Hepatic stellate cell (primary cell): Measurements from ENCODE around the gene EID1.
A peak's percentile ranks its signal among the peaks of the same experiment; 100 is the strongest.
"Not testable (repeated sequence)": the region's sequence is repeated elsewhere in the genome, so short reads cannot be mapped to it uniquely, and the experiment has no call there.

Experiments used
- DNase-seq: peaks from one replicate; pipeline ENCODE4 v3.0.0; 2011; ENCODE audit warnings: low spot score

Gene EID1

GRCh38 chr15:48869966-48870365 is 8.0 kb upstream of the EID1 start:
- DNase-seq = no peak

GRCh38 chr15:48871542-48871941 is 6.4 kb upstream of the EID1 start:
- DNase-seq = no peak

GRCh38 chr15:48872632-48873031 is 5.3 kb upstream of the EID1 start:
- DNase-seq = no peak

- no peak for DNase-seq
These were observed 2.5 kb upstream of the EID1 start for GRCh38 chr15:48875241-48875960.

GRCh38 chr15:48876057-48876456 is 1.9 kb upstream of the EID1 start:
- DNase-seq = no peak

GRCh38 chr15:48880070-48880634 is 2.2 kb downstream of the EID1 start:
- DNase-seq = no peak

GRCh38 chr15:48883699-48884098 is 5.8 kb downstream of the EID1 start:
- no peak for DNase-seq

- DNase-seq = no peak
These were observed 9.2 kb downstream of the EID1 start for GRCh38 chr15:48887144-48887543.

GRCh38 chr15:48888191-48888590 is 10.3 kb downstream of the EID1 start:
- DNase-seq = no peak

GRCh38 chr15:48888836-48889235 is 10.9 kb downstream of the EID1 start:
- no peak for DNase-seq

GRCh38 chr15:48889925-48890324 is 12.0 kb downstream of the EID1 start:
- DNase-seq = no peak

- no peak for DNase-seq
These were observed 12.5 kb downstream of the EID1 start for GRCh38 chr15:48890375-48890972.

- DNase-seq = no peak
These were observed 13.4 kb downstream of the EID1 start for GRCh38 chr15:48891232-48891765.

GRCh38 chr15:48893311-48893710 is 15.4 kb downstream of the EID1 start:
- DNase-seq = no peak

- peak; percentile 16 for DNase-seq
These were observed 19.2 kb downstream of the EID1 start for GRCh38 chr15:48896869-48897814.

GRCh38 chr15:48898032-48898431 is 20.1 kb downstream of the EID1 start:
- DNase-seq = no peak

- no peak for DNase-seq
These were observed 20.5 kb downstream of the EID1 start for GRCh38 chr15:48898446-48898845.

GRCh38 chr15:48899793-48900192 is 21.9 kb downstream of the EID1 start:
- no peak for DNase-seq

- DNase-seq = no peak
These were observed 26.8 kb downstream of the EID1 start for GRCh38 chr15:48904758-48905157.

GRCh38 chr15:48905216-48905615 is 27.3 kb downstream of the EID1 start:
- DNase-seq = no peak

- DNase-seq = no peak
These were observed 27.9 kb downstream of the EID1 start for GRCh38 chr15:48905847-48906246.

- not testable (repeated sequence) for DNase-seq
These were observed 31.4 kb downstream of the EID1 start for GRCh38 chr15:48909313-48909712.
